Loucy (cell line): ENCODE measurements around the gene HDAC10.

Source experiments
- CTCF ChIP-seq: fragments of 200-600 bp; sonication (generic); conservative IDR thresholded peaks from 2 replicates; pipeline ENCODE4 v1.5.1; 2014; ENCODE audit warnings: mild to moderate bottlenecking, antibody characterized with exemption, low read length
- EZH2phosphoT487 ChIP-seq: fragments of 200-600 bp; IDR thresholded peaks from 2 replicates; pipeline ENCODE4 v1.6.1; 2018; ENCODE audit warnings: antibody characterized with exemption, mild to moderate bottlenecking, moderate library complexity, borderline replicate concordance

- TF ChIP-seq CTCF (no peak), EZH2phosphoT487 (no peak)
Measured at GRCh38 chr22:50294319-50294656, 43.2 kb upstream of the HDAC10 start.
